ENCODE data around the gene DNER. TPM values are rescaled to one million over a fixed set of nuclear protein-coding genes. Genes with fewer than 3 reads are reported as not detected.
"Not testable (repeated sequence)": the region's sequence is repeated elsewhere in the genome, so short reads cannot be mapped to it uniquely, and the experiment has no call there.

The DNER gene
- total and polyA plus RNA-seq, 12 donors = 49.2 to 309 (median 155) TPM

GRCh38 chr2:229701062-229701461, 13.3 kb downstream of the DNER start:
- no peak for DNase-seq
- Histone ChIP-seq H3K4me1 (replicated peaks in 1 of 2) (no peaks in the 10 kb centered on the region), H3K9me3 (replicated peaks in 1 of 3) (no peaks in the 10 kb centered on the region), H3K27me3 (no peaks in the 10 kb centered on the region), H3K36me3 (replicated peaks in 1 of 2) (no peaks in the 10 kb centered on the region), H3K27ac (peak overlapping the region in 1 of 5 donors; percentile 44), H3K4me3 (no peak overlapping the region)
- intact Hi-C loops (cut with DNase I) = no loop called here
- WGBS, 4 donors = 71 to 92% (median 91%) methylated on average over 2 of the region's 2 CpGs
- TF ChIP-seq POLR2A (IDR thresholded peaks at IDR 0.05) (no peak), CTCF (IDR thresholded peaks at IDR 0.05) (no peak)

GRCh38 chr2:229695961-229696360, 18.4 kb downstream of the DNER start:
- intact Hi-C loops (cut with DNase I) = no loop called here
- Histone ChIP-seq H3K36me3 (replicated peaks in 1 of 2) (no peaks in the 10 kb centered on the region), H3K9me3 (replicated peaks in 1 of 3) (no peaks in the 10 kb centered on the region), H3K27me3 (no peaks in the 10 kb centered on the region), H3K4me1 (replicated peaks in 1 of 2) (no peaks in the 10 kb centered on the region), H3K4me3 (no peak overlapping the region), H3K27ac (no peak overlapping the region)
- WGBS, 4 donors = 80 to 95% (median 93%) methylated on average over 2 of the region's 2 CpGs
- TF ChIP-seq CTCF (IDR thresholded peaks at IDR 0.05) (no peak), POLR2A (IDR thresholded peaks at IDR 0.05) (no peak)
- DNase-seq = no peak

- H3K9me3 ChIP-seq (replicated peaks in 1 of 3); H3K27ac ChIP-seq; DNase-seq; H3K4me1 ChIP-seq (replicated peaks in 1 of 2); H3K36me3 ChIP-seq (replicated peaks in 1 of 2); H3K4me3 ChIP-seq; intact Hi-C loops (cut with DNase I); H3K27me3 ChIP-seq: not testable (repeated sequence)
- 69 to 100% (median 74%) methylated on average over 1 of the region's 1 CpG; no CpG with 5 or more reads in 1 of the 4 donors for WGBS, 4 donors
These were observed 20.5 kb downstream of the DNER start for GRCh38 chr2:229693845-229694244.

- DNase-seq = no peak
- 70 to 85% (median 81%) methylated on average over 2 of the region's 2 CpGs for WGBS, 4 donors
- Histone ChIP-seq H3K9me3 (replicated peaks in 1 of 3) (no peaks in the 10 kb centered on the region), H3K4me3 (no peak overlapping the region), H3K27ac (no peak overlapping the region), H3K4me1 (replicated peaks in 1 of 2) (no peaks in the 10 kb centered on the region), H3K27me3 (no peaks in the 10 kb centered on the region), H3K36me3 (replicated peaks in 1 of 2) (no peaks in the 10 kb centered on the region)
- intact Hi-C loops (cut with DNase I) = no loop called here
- no peak for TF ChIP-seq CTCF (IDR thresholded peaks at IDR 0.05)
- TF ChIP-seq POLR2A (IDR thresholded peaks at IDR 0.05) = no peak
These were observed 22.7 kb downstream of the DNER start for GRCh38 chr2:229691631-229692030.

- 67 to 88% (median 73%) methylated on average over 2 of the region's 2 CpGs for WGBS, 4 donors
- TF ChIP-seq CTCF (IDR thresholded peaks at IDR 0.05) = no peak
- no peak for TF ChIP-seq POLR2A (IDR thresholded peaks at IDR 0.05)
- Histone ChIP-seq H3K27ac (no peak overlapping the region), H3K4me1 (replicated peaks in 1 of 2) (no peaks in the 10 kb centered on the region), H3K9me3 (replicated peaks in 1 of 3) (no peaks in the 10 kb centered on the region), H3K36me3 (replicated peaks in 1 of 2) (no peaks in the 10 kb centered on the region), H3K27me3 (no peaks in the 10 kb centered on the region), H3K4me3 (no peak overlapping the region)
- no peak for DNase-seq
- intact Hi-C loops (cut with DNase I) = no loop called here
These were observed 25.0 kb downstream of the DNER start for GRCh38 chr2:229689307-229689839.
